Activated CD8-positive, alpha-beta memory T cell treated with anti-CD3 and anti-CD28 coated beads for 24 hours (primary cell): ENCODE measurements around the gene MCC.
A peak's percentile ranks its signal among the peaks of the same experiment; 100 is the strongest.

Experiments used
- DNase-seq: peaks from one replicate; pipeline ENCODE4 v3.0.0-alpha.2; 2020

MCC gene

GRCh38 chr5:113063927-113064326 is 424.3 kb downstream of the MCC start:
- DNase-seq, result no peak

- no peak for DNase-seq
These were observed 425.3 kb downstream of the MCC start for GRCh38 chr5:113062869-113063508.

GRCh38 chr5:113061846-113062780 is 426.1 kb downstream of the MCC start:
- DNase-seq, result no peak

- no peak for DNase-seq
These were observed 427.7 kb downstream of the MCC start for GRCh38 chr5:113060408-113061025.

- DNase-seq, result no peak
These were observed 428.8 kb downstream of the MCC start for GRCh38 chr5:113059232-113060040.

- DNase-seq, result no peak
These were observed 429.5 kb downstream of the MCC start for GRCh38 chr5:113058706-113059226.

- no peak for DNase-seq
These were observed 430.0 kb downstream of the MCC start for GRCh38 chr5:113058269-113058668.

GRCh38 chr5:113057557-113057984 is 430.7 kb downstream of the MCC start:
- DNase-seq, result no peak

GRCh38 chr5:113056988-113057387 is 431.3 kb downstream of the MCC start:
- DNase-seq, result no peak

- DNase-seq, result no peak
These were observed 433.4 kb downstream of the MCC start for GRCh38 chr5:113054899-113055298.

- DNase-seq, result no peak
These were observed 434.7 kb downstream of the MCC start for GRCh38 chr5:113053511-113053995.

- DNase-seq, result no peak
These were observed 436.0 kb downstream of the MCC start for GRCh38 chr5:113052041-113052795.

- DNase-seq, result no peak
These were observed 437.4 kb downstream of the MCC start for GRCh38 chr5:113050721-113051382.

- no peak for DNase-seq
These were observed 439.3 kb downstream of the MCC start for GRCh38 chr5:113048931-113049330.

GRCh38 chr5:113047733-113048652 is 440.3 kb downstream of the MCC start:
- no peak for DNase-seq

GRCh38 chr5:113047234-113047633 is 441.0 kb downstream of the MCC start:
- no peak for DNase-seq

- no peak for DNase-seq
These were observed 443.3 kb downstream of the MCC start for GRCh38 chr5:113044776-113045465.

GRCh38 chr5:113043491-113043931 is 444.7 kb downstream of the MCC start:
- DNase-seq, result peak; percentile 59
